HG02610 (cell line): ENCODE measurements around the gene ASTN1.

Experiments used
- ATAC-seq: cut with Tn5 transposase; IDR thresholded peaks from one replicate; pipeline ENCODE4 v1.9.1; 2021; ENCODE audit warnings: mild to moderate bottlenecking, moderate library complexity; ENCODE audit not compliant: unreplicated experiment

Gene ASTN1

GRCh38 chr1:176996456-176997090 is 167.9 kb downstream of the ASTN1 start:
- no peak for ATAC-seq

- ATAC-seq = no peak
Measured at GRCh38 chr1:176994931-176995596, 169.4 kb downstream of the ASTN1 start.

GRCh38 chr1:176993587-176993986 is 170.9 kb downstream of the ASTN1 start:
- ATAC-seq = no peak

- ATAC-seq = no peak
Measured at GRCh38 chr1:176989754-176990153, 174.8 kb downstream of the ASTN1 start.

GRCh38 chr1:176989023-176989422 is 175.5 kb downstream of the ASTN1 start:
- no peak for ATAC-seq

GRCh38 chr1:176987016-176987415 is 177.5 kb downstream of the ASTN1 start:
- no peak for ATAC-seq

GRCh38 chr1:176983731-176984130 is 180.8 kb downstream of the ASTN1 start:
- ATAC-seq = no peak

- no peak for ATAC-seq
Measured at GRCh38 chr1:176976771-176977170, 187.7 kb downstream of the ASTN1 start.

GRCh38 chr1:176976225-176976624 is 188.3 kb downstream of the ASTN1 start:
- no peak for ATAC-seq

- ATAC-seq = no peak
Measured at GRCh38 chr1:176964687-176965086, 199.8 kb downstream of the ASTN1 start.

- ATAC-seq = no peak
Measured at GRCh38 chr1:176963181-176963580, 201.3 kb downstream of the ASTN1 start.

GRCh38 chr1:176961678-176962077 is 202.8 kb downstream of the ASTN1 start:
- no peak for ATAC-seq

GRCh38 chr1:176959191-176959820 is 205.2 kb downstream of the ASTN1 start:
- ATAC-seq = no peak

- no peak for ATAC-seq
Measured at GRCh38 chr1:176957603-176958002, 206.9 kb downstream of the ASTN1 start.

GRCh38 chr1:176954242-176954641 is 210.3 kb downstream of the ASTN1 start:
- no peak for ATAC-seq

- ATAC-seq = no peak
Measured at GRCh38 chr1:176950736-176951324, 213.7 kb downstream of the ASTN1 start.

- ATAC-seq = peak; percentile 54
Measured at GRCh38 chr1:176949033-176949662, 215.4 kb downstream of the ASTN1 start.

- no peak for ATAC-seq
Measured at GRCh38 chr1:176944606-176945005, 219.9 kb downstream of the ASTN1 start.

- no peak for ATAC-seq
Measured at GRCh38 chr1:176943783-176944182, 220.7 kb downstream of the ASTN1 start.

GRCh38 chr1:176942346-176942745 is 222.2 kb downstream of the ASTN1 start:
- ATAC-seq = no peak

- no peak for ATAC-seq
Measured at GRCh38 chr1:176939993-176940392, 224.5 kb downstream of the ASTN1 start.
